ENCODE results near the gene NCOA6.

NCOA6 gene

GRCh38 chr20:34798871-34799270 is 26.6 kb downstream of the NCOA6 start:
- in situ Hi-C loops (cut with MboI; ENCODE audit: low pct_unique_long_range_greater_than_20kb, low sequenced_read_pairs, unreplicated experiment), result no loop called here
- no peak for TF ChIP-seq CTCF (IDR thresholded peaks at IDR 0.05; ENCODE audit: extremely low read depth, insufficient read depth, missing control alignments)
- no peak for DNase-seq (ENCODE audit: low spot score)

GRCh38 chr20:34798328-34798727 is 27.1 kb downstream of the NCOA6 start:
- no peak for TF ChIP-seq CTCF (IDR thresholded peaks at IDR 0.05; ENCODE audit: extremely low read depth, insufficient read depth, missing control alignments)
- DNase-seq (ENCODE audit: low spot score), result no peak
- in situ Hi-C loops (cut with MboI; ENCODE audit: low pct_unique_long_range_greater_than_20kb, low sequenced_read_pairs, unreplicated experiment), result no loop called here

- in situ Hi-C loops (cut with MboI; ENCODE audit: low pct_unique_long_range_greater_than_20kb, low sequenced_read_pairs, unreplicated experiment), result no loop called here
- no peak for TF ChIP-seq CTCF (IDR thresholded peaks at IDR 0.05; ENCODE audit: extremely low read depth, insufficient read depth, missing control alignments)
Observed at GRCh38 chr20:34797012-34797995, 28.1 kb downstream of the NCOA6 start.

GRCh38 chr20:34794006-34794585 is 31.4 kb downstream of the NCOA6 start:
- DNase-seq (ENCODE audit: low spot score), result no peak
- in situ Hi-C loops (cut with MboI; ENCODE audit: low pct_unique_long_range_greater_than_20kb, low sequenced_read_pairs, unreplicated experiment), result no loop called here
- no peak for TF ChIP-seq CTCF (IDR thresholded peaks at IDR 0.05; ENCODE audit: extremely low read depth, insufficient read depth, missing control alignments)

More at GRCh38 chr20:34797012-34797995, 28.1 kb downstream of the NCOA6 start:
- DNase-seq (ENCODE audit: low spot score), result no peak

- TF ChIP-seq CTCF (IDR thresholded peaks at IDR 0.05; ENCODE audit: extremely low read depth, insufficient read depth, missing control alignments), result no peak
- no peak for DNase-seq (ENCODE audit: low spot score)
- in situ Hi-C loops (cut with MboI; ENCODE audit: low pct_unique_long_range_greater_than_20kb, low sequenced_read_pairs, unreplicated experiment), result no loop called here
Observed at GRCh38 chr20:34792687-34793363, 32.6 kb downstream of the NCOA6 start.

GRCh38 chr20:34791289-34792020 is 34.0 kb downstream of the NCOA6 start:
- in situ Hi-C loops (cut with MboI; ENCODE audit: low pct_unique_long_range_greater_than_20kb, low sequenced_read_pairs, unreplicated experiment), result no loop called here
- no peak for DNase-seq (ENCODE audit: low spot score)
- TF ChIP-seq CTCF (IDR thresholded peaks at IDR 0.05; ENCODE audit: extremely low read depth, insufficient read depth, missing control alignments), result no peak
